Stimulated activated effector memory CD8-positive, alpha-beta T cell treated with anti-CD3 and anti-CD28 coated beads, Interleukin-12 subunit alpha, Interleukin-12 subunit beta, amount 100 ng/mL, for 72 hours (primary cell): ENCODE data around the gene RHBDF2.
A peak's percentile ranks its signal among the peaks of the same experiment; 100 is the strongest.
"Not testable (repeated sequence)": the region's sequence is repeated elsewhere in the genome, so short reads cannot be mapped to it uniquely, and the experiment has no call there.

ENCODE experiments used
- ATAC-seq: fragments of 150-1000 bp; cut with Tn5 transposase; 2 replicates; pipeline ENCODE4 v1.10.0; 2021
- DNase-seq, 2 donors: peaks; one replicate each; pipeline ENCODE4 v3.0.0; 2021 to 2022; ENCODE audit warnings: low spot score in 2 of 2
- H3K27ac Mint-ChIP-seq: one replicate; pipeline ENCODE4 v1.8.0; 2022; ENCODE audit warnings: mild to moderate bottlenecking, mixed read lengths
- H3K36me3 Mint-ChIP-seq: one replicate; pipeline ENCODE4 v1.8.0; 2022; ENCODE audit warnings: mild to moderate bottlenecking, mixed read lengths
- H3K4me1 Mint-ChIP-seq: one replicate; pipeline ENCODE4 v1.8.0; 2022; ENCODE audit warnings: mixed read lengths
- H3K4me3 Mint-ChIP-seq: one replicate; pipeline ENCODE4 v1.8.0; 2022; ENCODE audit warnings: mild to moderate bottlenecking, mixed read lengths
- H3K9me3 Mint-ChIP-seq: one replicate; pipeline ENCODE4 v1.8.0; 2022; ENCODE audit warnings: mixed read lengths

The RHBDF2 gene

DNA sequence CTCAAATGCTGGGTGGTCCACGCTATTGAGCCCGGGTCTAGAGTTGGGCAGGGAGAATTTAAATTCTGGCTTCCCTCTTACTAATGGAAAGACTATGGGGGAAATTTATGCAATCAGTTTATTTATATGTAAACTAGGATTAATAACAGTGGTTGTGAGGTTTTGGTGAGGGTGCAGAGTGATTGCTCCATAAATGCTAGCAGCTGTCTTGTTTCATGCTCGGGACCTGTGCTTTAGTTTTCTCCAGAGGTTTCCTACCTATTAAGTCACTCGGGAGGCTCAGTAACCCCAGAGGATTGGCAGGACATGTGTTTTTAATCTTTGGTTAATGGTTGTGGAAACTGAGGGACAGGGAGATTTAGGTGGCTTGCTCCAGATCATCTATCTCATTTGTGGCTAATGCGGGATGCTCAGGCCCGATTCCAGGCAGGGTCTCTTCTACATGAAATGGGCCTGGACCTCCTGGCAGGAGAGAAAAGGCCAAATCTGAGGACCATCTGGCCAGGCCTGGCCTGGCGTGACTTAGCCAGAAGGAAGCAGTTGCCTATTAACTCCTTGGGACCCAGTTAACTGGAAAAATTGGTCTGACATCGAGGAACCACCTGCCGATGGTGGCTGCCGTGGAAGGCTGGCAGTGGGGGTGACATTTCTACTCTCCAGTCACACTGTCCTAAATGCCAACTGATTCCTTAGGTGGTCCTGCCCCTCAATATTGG is 40.7 kb upstream of the RHBDF2 start:
- Mint-ChIP-seq H3K27ac (peak overlapping the region; percentile 24), H3K9me3 (no peaks in the 10 kb centered on the region), H3K4me3 (no peak overlapping the region)

DNA sequence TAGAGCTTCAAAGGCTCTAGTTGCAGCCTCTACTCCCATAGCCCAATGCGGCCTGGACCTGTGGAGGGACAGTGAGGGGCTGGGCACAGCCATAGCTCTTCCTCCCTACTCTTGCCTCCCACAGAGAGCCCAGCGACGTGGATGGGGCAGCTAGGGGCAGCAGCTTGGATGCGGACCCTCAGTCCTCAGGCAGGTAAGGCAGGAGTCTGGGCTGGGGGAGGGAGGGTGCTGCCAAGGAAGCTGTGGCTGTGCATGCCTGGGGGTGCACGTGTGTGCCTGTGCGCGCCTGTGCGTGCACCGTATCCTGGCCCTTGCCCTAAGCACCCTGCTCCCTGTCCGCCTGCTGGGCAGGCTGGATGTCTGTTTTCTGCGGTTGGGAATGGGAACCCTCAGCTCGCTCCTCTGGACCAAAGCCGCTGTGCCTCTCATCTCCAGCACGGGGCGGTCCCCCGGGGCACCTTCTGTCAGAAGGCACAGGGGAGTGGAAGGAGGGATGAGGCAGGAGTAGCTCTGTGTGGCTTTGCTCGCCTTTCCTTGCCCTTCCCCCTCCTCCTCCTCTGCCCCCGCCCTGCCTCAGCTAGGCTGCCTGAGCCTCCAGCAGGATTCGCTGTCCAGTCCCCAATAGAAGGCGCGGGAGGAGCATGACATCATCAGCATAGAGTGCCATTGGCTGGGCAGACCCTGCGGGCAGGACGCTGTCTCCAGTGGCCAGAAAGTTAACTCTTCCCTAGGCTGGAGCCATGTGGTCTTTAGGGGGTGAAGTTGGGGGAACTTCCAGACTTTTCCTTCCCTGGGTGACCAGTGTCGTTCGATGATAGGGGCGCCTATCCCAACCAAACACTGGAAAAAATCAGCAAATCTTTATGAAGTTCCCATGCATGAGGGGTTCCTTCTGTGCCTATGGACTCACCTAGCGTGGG is 39.4 kb upstream of the RHBDF2 start:
- no peaks in the 10 kb centered on the region for H3K36me3 Mint-ChIP-seq
- H3K9me3 Mint-ChIP-seq = no peaks in the 10 kb centered on the region
- H3K4me1 Mint-ChIP-seq = peaks cover 8% of the 10 kb centered on the region
- peak; percentile 56 for ATAC-seq
- no peak overlapping the region for H3K27ac Mint-ChIP-seq
- no peak for DNase-seq
- H3K4me3 Mint-ChIP-seq = no peak overlapping the region

More for the DNA sequence above, 40.7 kb upstream of the RHBDF2 start:
- DNase-seq (no peak), ATAC-seq (no peak)
- Mint-ChIP-seq H3K4me1 (peaks cover 8% of the 10 kb centered on the region), H3K36me3 (no peaks in the 10 kb centered on the region)

DNA sequence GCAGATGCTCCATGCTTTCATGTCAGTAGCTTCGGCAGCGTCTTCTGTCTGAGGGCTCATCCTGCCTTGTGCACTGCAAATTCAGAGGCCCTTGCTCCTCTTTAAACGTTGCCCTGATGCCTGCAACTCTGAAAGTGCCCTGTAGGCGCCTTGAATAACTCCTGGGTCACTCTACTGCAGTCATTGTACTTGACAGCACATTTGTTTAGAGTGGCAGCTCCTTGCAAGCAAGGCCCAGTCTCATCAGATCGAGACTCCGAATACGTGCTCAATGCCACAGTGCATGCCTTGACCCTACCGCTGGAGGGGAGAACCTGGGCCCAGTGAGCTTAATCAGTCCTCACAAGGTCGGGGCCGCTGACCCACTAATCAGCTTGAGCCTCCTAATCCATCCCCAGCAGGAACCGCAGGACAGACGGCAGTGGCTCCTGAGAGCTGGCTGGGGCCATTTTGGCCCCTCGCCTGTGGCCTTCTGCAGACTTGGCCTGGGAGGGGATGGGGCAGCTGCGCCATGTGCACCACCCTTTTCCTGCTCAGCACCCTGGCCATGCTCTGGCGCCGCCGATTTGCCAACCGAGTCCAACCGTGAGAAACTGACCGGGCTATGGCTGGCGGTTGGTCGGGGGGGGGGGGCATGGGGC is 38.5 kb upstream of the RHBDF2 start, which contains the start of gene PRCD:
Gene PRCD (plus strand): TSS at position 414 of the 641 bp plus-strand sequence. CDS start 98 bp downstream, at position 512.
- no peak for ATAC-seq
- Mint-ChIP-seq H3K36me3 (peaks cover 5% of the 10 kb centered on the region), H3K4me1 (peaks cover 8% of the 10 kb centered on the region), H3K9me3 (no peaks in the 10 kb centered on the region), H3K4me3 (peak within 1 kb of the TSS; percentile 31), H3K27ac (no peak within 1 kb of the TSS)
- no peak for DNase-seq

DNA sequence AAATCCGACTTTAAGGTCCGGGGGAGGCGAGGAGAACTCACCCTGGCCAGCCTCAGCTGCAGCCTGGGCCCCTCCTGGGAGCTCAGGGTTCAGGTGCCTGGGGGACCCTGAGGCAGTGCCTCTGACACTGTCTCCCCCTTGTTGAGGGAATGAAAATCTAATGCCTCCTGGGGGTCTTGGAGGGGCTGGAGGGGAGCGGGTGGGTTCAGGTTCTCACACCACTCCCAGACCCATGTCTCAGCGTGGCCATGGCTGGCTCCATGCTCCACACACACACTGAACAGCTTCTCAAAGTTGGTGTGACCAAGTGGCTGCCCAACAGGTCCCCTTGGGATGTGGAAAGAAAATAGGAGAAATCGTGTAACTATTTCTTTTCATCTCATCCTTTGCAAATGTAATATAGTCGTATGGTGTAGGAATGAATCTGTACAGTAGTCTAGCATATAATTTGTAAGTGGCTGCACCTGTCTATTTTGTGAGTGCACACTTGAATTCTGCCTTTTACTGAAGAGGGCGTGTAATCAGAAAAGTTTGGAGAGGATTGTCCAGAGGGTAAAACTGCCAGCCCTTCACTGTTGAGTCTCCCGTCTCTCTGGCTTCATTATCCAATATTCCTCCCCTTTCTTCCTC is 37.8 kb upstream of the RHBDF2 start:
- DNase-seq = no peak
- peak overlapping the region; percentile 31 for H3K4me3 Mint-ChIP-seq
- no peak overlapping the region for H3K27ac Mint-ChIP-seq
- ATAC-seq = no peak
- no peaks in the 10 kb centered on the region for H3K9me3 Mint-ChIP-seq
- H3K4me1 Mint-ChIP-seq = peaks cover 8% of the 10 kb centered on the region
- peaks cover 5% of the 10 kb centered on the region for H3K36me3 Mint-ChIP-seq

DNA sequence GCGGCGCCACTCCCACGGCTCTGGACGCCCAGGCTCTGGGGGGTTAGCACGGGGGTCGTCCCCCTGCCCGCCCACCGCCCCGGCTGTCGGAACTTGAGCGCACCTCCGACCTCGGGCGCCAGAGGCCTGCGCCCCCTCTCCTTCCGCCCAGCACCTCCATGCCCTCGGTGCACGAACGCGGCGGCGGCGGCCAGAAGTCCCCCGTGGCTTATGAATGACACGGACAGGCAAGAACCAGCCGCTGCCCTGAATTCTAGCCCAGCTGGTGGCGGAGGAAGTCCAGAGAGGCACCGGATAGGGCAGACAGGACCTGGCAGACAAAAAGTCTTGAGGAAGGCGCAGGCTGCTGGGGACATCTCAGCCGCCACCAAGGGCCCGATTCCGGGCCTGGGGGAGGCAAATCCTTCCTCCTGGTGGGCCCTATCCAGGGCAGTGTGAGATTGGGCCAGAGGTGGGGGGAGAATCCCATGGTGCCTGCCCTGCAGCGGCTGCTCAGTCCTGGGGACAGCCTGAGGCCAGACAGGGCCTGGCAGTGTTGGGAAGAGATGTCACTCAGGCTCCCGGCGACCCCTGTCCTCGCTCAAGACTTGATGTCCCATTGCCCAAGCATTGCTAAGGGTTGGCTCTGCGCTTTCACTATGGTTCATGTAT is 37.2 kb upstream of the RHBDF2 start:
- DNase-seq (no peak), ATAC-seq (no peak)
- H3K4me3 Mint-ChIP-seq = peak overlapping the region; percentile 31
- H3K4me1 Mint-ChIP-seq = peaks cover 8% of the 10 kb centered on the region
- peaks cover 5% of the 10 kb centered on the region for H3K36me3 Mint-ChIP-seq
- no peaks in the 10 kb centered on the region for H3K9me3 Mint-ChIP-seq
- H3K27ac Mint-ChIP-seq = no peak overlapping the region

DNA sequence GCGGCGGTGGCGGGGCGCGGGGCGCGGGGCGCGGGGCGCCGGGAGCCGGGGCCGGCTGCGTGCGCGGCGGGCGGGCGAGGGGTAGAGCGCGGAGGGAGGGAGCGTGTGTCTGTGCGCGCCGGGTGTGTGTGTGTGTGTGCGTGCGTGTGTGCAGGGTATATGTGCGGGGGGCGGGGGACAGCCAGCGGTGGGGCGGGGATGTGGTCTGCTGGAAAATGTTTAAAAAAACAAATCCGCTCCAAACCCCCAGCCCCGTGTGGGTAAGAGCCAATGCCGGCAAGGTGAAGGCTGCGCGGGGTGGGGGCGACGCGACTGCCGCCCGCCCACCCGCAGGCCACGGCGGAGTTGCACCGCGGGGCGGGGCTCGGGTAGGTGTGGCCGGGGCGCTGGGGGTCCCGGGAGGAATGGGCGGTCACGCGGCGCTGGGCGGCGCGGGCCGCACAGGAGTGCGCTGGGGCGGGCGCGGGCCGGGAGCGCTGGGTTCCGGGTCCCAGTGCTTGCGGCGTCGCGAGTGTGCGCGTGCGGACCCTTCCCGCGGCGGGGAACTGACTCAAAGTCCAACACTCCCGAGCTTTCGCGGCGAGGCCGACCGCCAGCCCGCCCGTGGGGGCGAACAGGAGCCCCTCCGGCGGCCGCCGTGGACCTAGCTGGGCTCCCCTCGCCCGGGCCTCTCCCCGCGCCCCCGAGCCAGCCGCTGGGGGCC is 36.5 kb upstream of the RHBDF2 start, which contains the start of gene CYGB:
Gene CYGB (minus strand): TSS at position 132 of the 703 bp plus-strand sequence. CDS start 167 bp downstream, outside the sequence.
- peak within 1 kb of the TSS; percentile 31 for H3K4me3 Mint-ChIP-seq
- peak; percentile 24 for ATAC-seq
- no peak within 1 kb of the TSS for H3K27ac Mint-ChIP-seq
- H3K36me3 Mint-ChIP-seq = peaks cover 5% of the 10 kb centered on the region
- peaks cover 6% of the 10 kb centered on the region for H3K4me1 Mint-ChIP-seq
- DNase-seq = no peak
- H3K9me3 Mint-ChIP-seq = no peaks in the 10 kb centered on the region

DNA sequence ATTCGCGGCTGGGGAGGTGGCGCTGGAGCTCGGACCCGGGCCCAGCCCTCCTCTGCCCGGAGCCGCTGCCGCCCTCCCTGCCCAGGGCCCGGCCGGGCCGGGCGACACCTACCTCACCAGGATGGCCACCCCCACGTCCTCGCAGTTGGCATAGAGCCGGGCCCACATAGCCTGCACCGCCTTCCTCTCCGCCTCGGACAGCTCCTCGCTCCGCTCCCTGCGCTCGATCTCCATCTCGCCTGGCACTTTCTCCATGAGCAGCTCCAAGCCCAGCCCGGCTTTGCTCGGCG is 36.0 kb upstream of the RHBDF2 start:
- Mint-ChIP-seq H3K27ac (no peak overlapping the region), H3K9me3 (no peaks in the 10 kb centered on the region), H3K4me3 (no peak overlapping the region), H3K36me3 (peaks cover 5% of the 10 kb centered on the region), H3K4me1 (peaks cover 1% of the 10 kb centered on the region)
- ATAC-seq (no peak), DNase-seq (no peak)

DNA sequence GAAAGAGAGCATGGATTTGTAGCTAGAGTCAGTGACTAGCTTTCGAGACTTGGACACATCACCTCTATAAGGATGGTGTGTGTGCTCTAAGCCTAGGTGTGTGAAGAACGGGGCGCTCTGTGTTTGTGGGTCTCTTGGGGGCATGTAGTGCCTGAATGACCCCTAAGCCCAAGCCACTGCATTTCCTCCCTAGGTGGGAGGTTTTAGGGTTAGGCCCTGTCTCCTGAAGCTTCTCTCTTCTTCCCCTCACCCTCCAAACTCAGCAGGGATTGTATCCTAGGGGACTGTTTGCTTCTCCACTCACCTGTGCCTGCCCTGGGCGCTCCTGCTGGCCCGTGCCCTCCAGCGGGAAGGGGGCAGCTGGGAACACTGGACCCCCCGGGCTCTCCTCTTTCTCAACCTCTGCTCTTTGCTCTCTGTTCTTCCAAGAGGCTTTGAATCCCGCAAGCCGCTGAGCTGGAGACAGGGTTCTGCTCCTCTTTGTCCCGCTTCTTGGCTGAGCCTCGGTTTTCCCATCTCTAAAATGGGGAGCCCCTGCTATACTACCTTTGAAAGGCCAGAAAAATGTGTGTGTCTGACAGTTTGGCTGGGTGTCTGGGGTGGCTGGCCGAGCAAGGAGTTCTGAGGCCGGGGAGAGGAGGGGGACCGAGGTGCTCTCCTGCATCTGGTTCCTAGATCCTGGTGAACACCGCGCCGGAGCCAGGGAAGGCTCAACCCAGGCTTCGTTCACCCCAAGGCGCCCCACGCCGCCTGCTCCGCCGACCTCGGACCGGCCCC is 35.5 kb upstream of the RHBDF2 start:
- no peak for ATAC-seq
- no peak overlapping the region for H3K27ac Mint-ChIP-seq
- H3K4me3 Mint-ChIP-seq = no peak overlapping the region

DNA sequence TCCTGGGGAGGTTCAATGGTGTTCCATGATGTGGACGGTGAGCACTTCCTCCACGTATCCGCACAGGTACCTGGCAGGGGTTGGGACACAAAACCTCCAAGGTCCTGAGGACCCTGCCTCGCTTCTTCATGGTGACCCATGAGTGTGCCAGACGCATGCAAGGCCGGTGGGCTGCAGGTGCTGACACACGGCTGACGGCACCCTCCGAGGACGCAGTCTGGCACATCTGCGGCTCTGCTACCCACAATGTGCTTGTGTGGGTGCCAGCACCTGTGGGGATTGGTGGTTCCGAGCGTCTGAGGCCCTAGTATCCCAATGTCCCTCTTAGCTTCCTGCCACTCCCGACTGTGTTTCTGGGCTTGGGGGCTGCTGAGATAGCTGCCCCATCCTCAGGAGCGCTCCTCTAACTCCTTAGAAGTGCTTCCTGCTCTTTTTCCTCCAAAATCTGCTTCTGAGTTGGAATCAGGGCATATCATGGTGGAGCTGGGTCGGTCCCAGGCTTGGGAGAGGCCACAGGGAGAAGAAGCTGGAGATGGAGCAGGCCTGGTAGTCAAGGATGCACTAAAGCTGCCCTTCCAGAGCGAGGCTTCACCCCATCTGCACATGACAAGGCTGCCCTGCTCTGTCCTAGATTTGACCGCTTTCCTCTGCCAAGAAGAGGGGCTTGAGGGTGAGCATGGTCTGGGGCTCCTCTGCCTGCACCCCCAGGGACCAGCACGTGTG is 34.7 kb upstream of the RHBDF2 start:
- Mint-ChIP-seq H3K4me3 (no peak overlapping the region), H3K27ac (no peak overlapping the region), H3K36me3 (peaks cover 5% of the 10 kb centered on the region), H3K9me3 (no peaks in the 10 kb centered on the region), H3K4me1 (no peaks in the 10 kb centered on the region)
- ATAC-seq = no peak
- DNase-seq = no peak

More for the DNA sequence above, 35.5 kb upstream of the RHBDF2 start:
- Mint-ChIP-seq H3K9me3 (no peaks in the 10 kb centered on the region), H3K4me1 (no peaks in the 10 kb centered on the region), H3K36me3 (peaks cover 5% of the 10 kb centered on the region)
- no peak for DNase-seq

DNA sequence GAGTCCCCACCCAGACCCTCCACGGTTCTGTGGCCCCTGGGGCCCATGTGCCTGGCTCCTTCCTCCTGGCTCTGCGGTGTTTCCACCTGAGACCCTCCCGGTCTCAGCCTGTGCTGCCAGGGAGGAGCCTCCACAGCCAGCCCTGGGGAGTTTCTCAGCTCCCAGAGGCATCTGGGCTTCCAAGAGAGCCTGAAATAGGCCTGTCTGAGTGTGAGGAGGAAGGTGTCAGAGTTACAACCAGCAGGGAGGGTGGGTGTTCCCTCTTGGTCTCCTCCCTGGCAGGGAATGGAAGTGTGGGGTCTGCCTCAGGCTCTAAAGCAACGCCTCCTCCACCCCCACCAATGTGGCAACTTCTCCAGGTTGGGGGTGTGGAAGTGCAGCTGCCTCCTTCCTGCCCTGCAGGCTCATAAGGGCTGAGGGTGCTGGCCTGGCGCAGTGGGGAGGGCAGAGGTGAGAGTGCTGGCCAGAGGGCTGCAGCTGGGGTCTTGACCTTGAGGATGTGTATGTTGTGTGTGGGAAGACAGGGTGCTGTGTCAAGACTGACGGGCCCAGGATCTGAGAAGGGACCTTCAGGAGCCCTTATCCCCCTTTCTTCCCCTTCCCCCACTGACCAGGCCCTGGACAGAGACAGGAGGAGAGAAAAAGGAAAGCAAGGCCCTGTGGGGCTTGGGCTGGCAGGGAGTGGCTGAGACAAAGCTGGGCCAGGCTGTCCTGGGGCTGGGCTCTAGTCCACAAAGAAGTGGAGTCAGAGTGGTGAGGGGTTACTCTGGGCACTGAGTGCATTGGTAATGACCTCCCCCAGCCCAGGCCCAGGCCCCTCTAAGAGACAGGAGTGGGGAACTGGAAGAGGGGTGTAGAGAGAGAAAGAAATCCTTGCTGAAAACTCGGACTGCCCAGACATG is 33.9 kb upstream of the RHBDF2 start:
- Mint-ChIP-seq H3K27ac (no peak overlapping the region), H3K4me3 (no peak overlapping the region), H3K9me3 (no peaks in the 10 kb centered on the region), H3K4me1 (no peaks in the 10 kb centered on the region), H3K36me3 (peaks cover 5% of the 10 kb centered on the region)
- no peak for DNase-seq
- no peak for ATAC-seq

DNA sequence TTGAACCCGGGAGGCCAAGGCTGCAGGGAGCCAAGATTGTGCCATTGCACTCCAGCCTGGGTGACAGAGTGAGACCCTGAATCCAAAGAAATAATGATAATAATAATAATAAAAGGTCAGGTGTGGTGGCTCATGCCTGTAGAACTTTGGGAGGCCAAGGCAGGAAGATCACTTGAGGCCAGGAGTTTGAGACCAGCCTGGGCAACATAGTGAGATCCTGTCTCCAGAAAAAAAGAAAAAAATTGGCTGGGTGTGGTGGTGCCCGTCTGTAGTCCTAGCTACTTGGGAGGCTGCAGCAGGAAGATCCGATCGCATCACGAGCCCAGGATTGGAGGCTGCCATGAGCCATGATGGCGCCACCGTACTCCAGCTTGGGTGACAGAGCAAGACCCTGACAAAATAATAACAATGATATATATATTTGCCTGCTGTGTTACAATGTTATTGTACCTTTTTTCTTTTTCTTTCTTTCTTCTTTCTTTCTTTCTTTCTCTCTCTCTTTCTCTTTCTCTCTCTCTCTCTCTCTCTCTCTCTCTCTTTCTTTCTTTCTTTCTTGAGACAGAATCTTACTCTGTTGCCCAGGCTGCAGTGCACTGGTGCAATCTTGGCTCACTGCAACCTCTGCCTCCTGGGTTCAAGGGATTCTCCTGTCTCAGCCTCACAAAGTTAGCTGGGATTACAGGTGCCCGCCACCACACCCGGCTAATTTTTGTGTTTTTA is 32.6 kb upstream of the RHBDF2 start:
- not testable (repeated sequence) for H3K27ac Mint-ChIP-seq, ATAC-seq, H3K36me3 Mint-ChIP-seq, DNase-seq, H3K4me1 Mint-ChIP-seq, H3K9me3 Mint-ChIP-seq, H3K4me3 Mint-ChIP-seq
